CD4-positive, alpha-beta T cell treated with Interleukin-15 for 4 hours (primary cell): ENCODE data around the gene CLEC10A.

ENCODE experiments used
- DNase-seq: peaks from one replicate; pipeline ENCODE4 v3.0.0-alpha.2; 2020; ENCODE audit warnings: low spot score

Gene CLEC10A

GRCh38 chr17:7038025-7038862 is 41.8 kb downstream of the CLEC10A start:
- DNase-seq = no peak

GRCh38 chr17:7035591-7036368 is 44.3 kb downstream of the CLEC10A start, which contains the start of gene SLC16A13:
Gene SLC16A13 (plus strand): TSS chr17:7036015. CDS start chr17:7036383, 368 bp downstream.
- peak; percentile 99 for DNase-seq

GRCh38 chr17:7034955-7035590 is 45.0 kb downstream of the CLEC10A start:
- peak; percentile 55 for DNase-seq

GRCh38 chr17:7029659-7030058 is 50.4 kb downstream of the CLEC10A start:
- DNase-seq = peak; percentile 46

- no peak for DNase-seq
These were observed 51.0 kb downstream of the CLEC10A start for GRCh38 chr17:7029096-7029495.

GRCh38 chr17:7027335-7027734 is 52.7 kb downstream of the CLEC10A start:
- DNase-seq = no peak

- no peak for DNase-seq
These were observed 53.5 kb downstream of the CLEC10A start for GRCh38 chr17:7026471-7027115.

GRCh38 chr17:7025245-7025644 is 54.8 kb downstream of the CLEC10A start:
- DNase-seq = no peak
